ENCODE data around the gene TMEM266.
"Not testable (repeated sequence)": the region's sequence is repeated elsewhere in the genome, so short reads cannot be mapped to it uniquely, and the experiment has no call there.

TMEM266 gene, protein sequence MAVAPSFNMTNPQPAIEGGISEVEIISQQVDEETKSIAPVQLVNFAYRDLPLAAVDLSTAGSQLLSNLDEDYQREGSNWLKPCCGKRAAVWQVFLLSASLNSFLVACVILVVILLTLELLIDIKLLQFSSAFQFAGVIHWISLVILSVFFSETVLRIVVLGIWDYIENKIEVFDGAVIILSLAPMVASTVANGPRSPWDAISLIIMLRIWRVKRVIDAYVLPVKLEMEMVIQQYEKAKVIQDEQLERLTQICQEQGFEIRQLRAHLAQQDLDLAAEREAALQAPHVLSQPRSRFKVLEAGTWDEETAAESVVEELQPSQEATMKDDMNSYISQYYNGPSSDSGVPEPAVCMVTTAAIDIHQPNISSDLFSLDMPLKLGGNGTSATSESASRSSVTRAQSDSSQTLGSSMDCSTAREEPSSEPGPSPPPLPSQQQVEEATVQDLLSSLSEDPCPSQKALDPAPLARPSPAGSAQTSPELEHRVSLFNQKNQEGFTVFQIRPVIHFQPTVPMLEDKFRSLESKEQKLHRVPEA

GRCh38 chr15:76059320-76060117 lies at the start of gene TMEM266:
Gene TMEM266, plus strand, starts transcription at chr15:76059985. Its CDS starts 74,279 bp downstream, at chr15:76134264.
- DNase-seq (ENCODE audit: low spot score): peak; percentile 80

DNA sequence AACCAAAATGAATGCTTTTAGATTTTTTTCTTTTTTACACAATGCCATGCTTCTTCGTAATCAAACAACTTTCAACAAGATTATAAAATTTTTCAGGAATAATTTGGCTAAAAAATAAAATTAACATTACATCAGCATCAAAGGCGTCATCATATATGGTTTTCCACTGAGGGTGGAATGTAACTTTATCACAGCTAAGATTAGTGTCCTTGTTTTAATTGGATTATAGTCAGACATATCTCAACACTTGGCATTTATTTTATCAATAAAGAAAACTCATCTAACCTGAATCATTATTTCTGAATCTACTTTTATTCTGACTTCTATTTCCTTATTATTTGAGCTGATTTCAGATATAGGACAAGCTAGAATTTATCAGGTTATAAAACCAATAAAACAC lies 49.2 kb upstream of the TMEM266 start:
- DNase-seq (ENCODE audit: low spot score): no peak

DNA sequence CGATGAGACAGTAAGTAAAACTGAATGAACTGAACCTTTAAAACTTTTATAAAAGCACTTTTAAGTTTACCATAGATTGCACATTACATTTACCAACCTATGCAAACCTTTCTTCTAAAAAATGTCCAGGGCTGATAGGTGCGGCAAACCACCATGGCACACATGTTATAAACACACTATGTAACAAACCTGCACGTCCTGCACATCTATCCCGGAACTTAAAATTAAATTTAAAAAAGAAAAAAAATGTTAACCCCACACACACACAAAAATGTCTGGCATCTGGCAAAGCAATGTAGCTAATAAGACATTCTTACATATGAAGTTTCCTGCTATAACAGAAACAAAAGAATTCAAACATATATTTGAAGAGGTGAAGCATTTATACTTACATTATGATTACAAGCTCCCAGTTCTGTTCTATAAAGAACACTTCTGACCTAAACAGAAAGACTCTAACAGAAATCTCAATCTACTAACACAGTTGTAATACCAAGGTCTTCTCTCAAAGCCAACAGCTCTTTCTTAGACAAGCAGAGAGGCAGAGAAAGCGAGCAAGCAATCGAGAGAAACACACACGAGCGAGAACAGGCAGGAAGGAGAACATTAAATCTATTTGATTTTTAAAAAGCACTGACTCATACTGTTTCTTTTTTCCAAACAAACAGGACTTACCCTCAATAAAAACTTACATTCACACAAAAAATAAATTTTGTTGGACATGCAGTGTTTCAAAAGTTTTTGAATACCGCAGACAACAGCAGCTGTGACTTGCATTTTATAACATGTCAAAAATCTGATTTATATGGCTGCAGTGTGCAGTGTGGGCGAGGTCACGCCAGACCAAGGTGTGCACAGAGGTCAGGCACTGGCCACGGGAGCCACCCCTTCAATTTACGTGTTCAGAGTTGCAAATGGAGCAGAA lies 47.9 kb upstream of the TMEM266 start, which contains the start of gene NRG4:
Gene NRG4 (minus strand): TSS at position 798 of the 925 bp plus-strand sequence. CDS start 1,194 bp downstream, outside the sequence.
- peak; percentile 3 for DNase-seq (ENCODE audit: low spot score)

DNA sequence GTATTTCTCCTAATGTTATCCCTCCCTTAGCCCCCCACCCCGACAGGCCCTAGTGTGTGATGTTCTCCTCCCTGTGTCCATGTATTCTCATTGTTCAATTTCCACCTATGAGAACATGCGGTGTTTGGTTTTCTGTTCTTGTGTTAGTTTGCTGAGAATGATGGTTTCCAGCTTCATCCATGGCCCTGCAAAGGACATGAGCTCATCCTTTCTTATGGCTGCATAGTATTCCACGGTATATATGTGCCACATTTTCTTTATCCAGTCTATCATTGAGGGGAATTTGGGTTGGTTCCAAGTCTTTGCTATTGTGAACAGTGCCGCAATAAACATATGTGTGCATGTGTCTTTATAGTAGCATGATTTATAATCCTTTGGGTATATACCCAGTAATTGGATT lies 46.3 kb upstream of the TMEM266 start:
- not testable (repeated sequence) for DNase-seq (ENCODE audit: low spot score)

GRCh38 chr15:76024021-76024768 lies 35.6 kb upstream of the TMEM266 start:
- DNase-seq (ENCODE audit: low spot score): no peak

DNA sequence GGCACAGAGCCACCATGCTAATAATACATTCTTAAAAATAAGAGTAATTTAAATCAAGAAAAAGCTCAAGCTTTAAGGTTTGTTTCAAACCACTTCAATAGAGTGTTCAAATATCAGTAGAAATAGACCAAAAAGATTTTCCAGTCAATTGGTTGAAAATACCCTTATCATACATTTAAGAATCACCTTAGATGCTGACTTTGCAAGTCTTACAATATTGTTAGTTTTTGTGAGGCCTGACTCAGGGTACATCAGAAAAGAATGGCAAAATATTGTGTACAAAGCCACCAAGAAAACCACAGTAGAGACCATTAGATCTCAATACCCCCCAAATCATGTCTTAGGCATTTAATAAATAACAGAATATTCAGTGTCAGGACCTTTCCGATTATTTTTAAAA lies 27.7 kb upstream of the TMEM266 start:
- DNase-seq (ENCODE audit: low spot score): no peak

DNA sequence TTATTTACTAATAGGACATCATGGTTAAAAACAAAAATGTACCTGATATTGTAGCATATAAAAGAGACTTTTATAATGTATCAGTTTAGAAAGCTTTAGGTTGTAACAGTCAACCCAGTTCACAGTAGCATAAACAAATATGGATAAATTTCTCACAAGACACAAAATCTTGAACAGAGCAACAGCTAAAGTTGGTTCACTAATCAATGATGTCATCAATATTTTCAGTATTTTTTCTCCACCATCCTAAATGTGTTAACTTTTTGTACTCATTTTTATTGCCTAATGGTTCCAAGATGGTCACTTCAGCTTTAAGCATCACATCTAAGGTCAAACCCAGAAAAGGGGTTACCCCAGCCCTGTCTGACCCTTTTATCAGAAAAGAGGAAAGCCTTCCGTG lies 26.3 kb upstream of the TMEM266 start:
- DNase-seq (ENCODE audit: low spot score): no peak

GRCh38 chr15:76034111-76034510 lies 25.7 kb upstream of the TMEM266 start:
- DNase-seq (ENCODE audit: low spot score): no peak

- no peak for DNase-seq (ENCODE audit: low spot score)
These were observed 24.2 kb upstream of the TMEM266 start for GRCh38 chr15:76035593-76035992.

GRCh38 chr15:76038512-76038911 lies 21.3 kb upstream of the TMEM266 start:
- no peak for DNase-seq (ENCODE audit: low spot score)

- DNase-seq (ENCODE audit: low spot score): not testable (repeated sequence)
These were observed 5.6 kb upstream of the TMEM266 start for GRCh38 chr15:76054201-76054600.

DNA sequence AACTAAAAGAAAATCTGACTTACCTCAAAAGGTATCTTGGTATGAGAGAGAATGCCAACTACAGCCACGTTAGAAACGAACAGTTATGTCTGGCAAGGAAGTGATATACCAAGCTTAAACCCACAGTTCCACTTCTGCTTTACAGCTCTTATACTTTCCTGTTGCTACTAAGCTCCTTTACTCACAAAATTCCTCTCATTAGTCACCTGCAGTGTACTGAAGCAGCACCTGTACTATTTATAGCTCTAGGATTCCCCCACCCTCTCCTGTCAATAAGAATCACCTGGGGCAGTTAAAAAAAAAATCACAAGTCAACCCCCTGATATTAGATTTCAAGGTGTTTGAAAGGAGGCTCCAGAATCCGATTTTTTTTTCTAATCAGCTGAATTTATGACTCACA lies 2.9 kb upstream of the TMEM266 start:
- no peak for DNase-seq (ENCODE audit: low spot score)

DNA sequence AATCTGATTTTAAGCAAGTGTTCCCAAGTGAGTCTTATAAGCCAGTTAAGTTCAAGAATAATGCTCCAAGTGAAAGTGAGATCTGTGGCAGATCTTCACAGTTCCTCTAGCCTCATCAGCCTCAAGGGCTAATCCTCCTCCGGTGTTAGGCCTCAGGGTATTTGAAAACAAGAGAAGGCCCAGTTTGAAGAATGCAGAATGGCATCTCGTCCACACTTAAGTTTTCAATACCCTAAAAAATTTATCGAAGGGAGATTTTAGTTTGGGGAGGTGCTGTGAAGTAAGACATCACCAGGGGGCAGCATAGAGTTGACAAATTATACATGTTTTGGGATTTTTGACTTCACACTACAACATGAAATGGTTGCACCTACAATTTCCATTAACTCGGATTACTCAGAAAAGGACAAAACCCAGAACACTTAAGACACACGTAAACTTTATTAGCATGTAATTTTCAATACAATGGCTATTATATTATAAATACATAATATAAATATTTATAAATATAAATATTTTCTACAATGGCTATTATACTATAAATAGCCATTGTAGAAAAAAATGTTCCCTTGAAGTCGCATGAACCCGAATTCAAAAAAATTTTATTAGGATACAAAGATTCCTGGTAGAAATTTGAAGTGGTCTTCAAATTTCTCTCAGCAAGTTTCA lies 2.3 kb upstream of the TMEM266 start:
- peak; percentile 53 for DNase-seq (ENCODE audit: low spot score)

DNA sequence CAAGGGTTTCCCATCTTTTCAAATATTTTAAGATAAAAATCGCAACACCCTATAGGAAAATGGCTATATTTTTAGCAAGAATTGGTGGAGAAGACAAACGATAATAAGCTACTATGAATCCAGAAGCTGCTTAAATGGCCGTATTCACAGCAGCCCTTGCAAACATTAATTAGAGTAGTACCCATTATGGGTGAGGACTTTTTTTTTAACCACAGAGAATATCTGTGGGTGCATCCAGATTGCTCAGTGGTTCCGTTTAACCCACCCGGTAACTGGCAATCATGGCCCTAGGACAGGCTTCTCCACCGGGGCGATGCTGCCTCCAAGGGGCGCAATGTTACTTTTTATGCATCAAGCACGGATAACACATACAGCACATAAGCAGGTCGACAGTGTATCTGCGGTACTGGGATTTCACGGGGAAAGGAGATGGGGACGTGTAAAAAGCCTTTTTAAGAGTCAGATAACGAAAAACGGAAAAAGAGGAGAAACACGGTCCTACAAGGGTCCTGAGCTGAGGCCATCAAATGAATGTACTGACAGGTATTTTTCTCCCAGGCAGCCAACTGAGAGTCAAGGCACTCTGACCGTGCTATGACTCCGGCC lies 968 bp upstream of the TMEM266 start:
- no peak for DNase-seq (ENCODE audit: low spot score)

GRCh38 chr15:76060118-76060989 lies 569 bp downstream of the TMEM266 start:
- no peak for DNase-seq (ENCODE audit: low spot score)

GRCh38 chr15:76061700-76062099 lies 1.9 kb downstream of the TMEM266 start:
- no peak for DNase-seq (ENCODE audit: low spot score)

- DNase-seq (ENCODE audit: low spot score): no peak
These were observed 2.5 kb downstream of the TMEM266 start for GRCh38 chr15:76062286-76062685.

DNA sequence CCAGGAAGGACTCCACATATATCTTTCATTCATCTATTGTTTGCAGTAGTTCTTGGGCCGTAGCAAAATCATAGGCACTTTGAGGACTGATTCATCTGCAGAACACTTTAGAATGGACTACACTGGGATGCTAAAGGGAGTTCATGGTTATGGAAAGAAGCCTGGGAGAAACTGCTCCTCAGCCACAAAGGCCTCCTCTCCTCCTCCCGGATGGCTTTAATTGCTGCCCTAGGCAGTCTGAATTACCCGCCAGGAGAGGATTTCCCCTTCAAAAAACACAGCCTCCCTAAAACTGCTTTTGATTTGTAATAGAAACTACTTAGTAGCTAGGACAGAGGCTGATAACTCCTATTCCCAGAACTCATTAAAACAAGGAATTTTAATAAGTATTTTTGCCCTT lies 4.6 kb downstream of the TMEM266 start:
- no peak for DNase-seq (ENCODE audit: low spot score)

GRCh38 chr15:76065245-76065644 lies 5.5 kb downstream of the TMEM266 start:
- DNase-seq (ENCODE audit: low spot score): no peak

Measured in AG08396 (cell line).